HCT116 (cell line): ENCODE data around the gene EHD4. TPM values are rescaled to one million over a fixed set of nuclear protein-coding genes. Genes with fewer than 3 reads are reported as not detected.

Source experiments
- ATAC-seq: fragments of 200-7000 bp; cut with Tn5 transposase; 2 replicates; pipeline ENCODE4 v1.9.1; 2020; ENCODE audit warnings: mild to moderate bottlenecking, moderate library complexity
- BruUV-seq: library from RNA; stranded (reverse); fragments of 400-500 nt; replicated peaks from 2 replicates; lab custom pipeline; 2021; lab: Mats Ljungman, UMichigan
- CTCF ChIA-PET: fragments of 300-600 bp; sonication (Branson Sonifier 250); formaldehyde crosslinking; loops from one replicate; lab custom pipeline; 2021; ENCODE audit warnings: antibody characterized with exemption; lab: Charles Lee
- POLR2A ChIA-PET: fragments of 300-600, 350-600 bp; sonication (Branson Sonifier 250); formaldehyde crosslinking; loops from one replicate; lab custom pipeline; 2021; ENCODE audit warnings: antibody characterized with exemption; lab: Charles Lee
- RAD21 ChIA-PET, 2 experiments: fragments of 300-600 bp; sonication (Branson Sonifier 250); formaldehyde crosslinking; loops; one replicate each; lab custom pipeline; 2023; ENCODE audit warnings: low total read pairs in 2 of 2; ENCODE audit not compliant: uncharacterized antibody in 2 of 2, unreplicated experiment in 2 of 2, low non-redundant PET in 1 of 2; lab: Charles Lee
- DNase-seq: peaks from one replicate; pipeline ENCODE4 v3.0.0-alpha.2; 2010; ENCODE audit warnings: low read depth, low spot score
- H2AFZ ChIP-seq: fragments of 200-600 bp; shearing (Covaris generic), sonication (generic); 2 replicates; pipeline ENCODE4 v1.6.1; 2017; ENCODE audit warnings: low read depth, mixed run types, mixed read lengths, antibody characterized with exemption, low read length; ENCODE audit not compliant: poor library complexity, severe bottlenecking
- H3K27ac ChIP-seq: 2 replicates; pipeline ENCODE4 v1.5.1; 2012; ENCODE audit warnings: low read depth, low read length
- H3K27me3 ChIP-seq: fragments of 200-600 bp; sonication (generic); 2 replicates; pipeline ENCODE4 v1.6.1; 2016; ENCODE audit warnings: mixed run types, low read length, mixed read lengths; ENCODE audit not compliant: insufficient read depth
- H3K36me3 ChIP-seq, 2 experiments: fragments of 200-500 bp in 1 of 2; fragments of 200-600 bp in 1 of 2; sonication (Bioruptor generic) in 1 of 2; sonication (generic) in 1 of 2; 2 replicates each; pipeline versions ENCODE4 v1.5.1 to v1.6.1; 2014 to 2016; ENCODE audit warnings: low read length in 2 of 2, inconsistent platforms in 1 of 2, mixed read lengths in 1 of 2, mixed run types in 1 of 2; ENCODE audit not compliant: insufficient read depth in 2 of 2, control insufficient read depth in 1 of 2
- H3K4me1 ChIP-seq, 2 experiments: fragments of 200-600 bp in 1 of 2; sonication (generic) in 1 of 2; 2 replicates each; pipeline versions ENCODE4 v1.5.1 to v1.6.1; 2012 to 2017; ENCODE audit warnings: low read length in 2 of 2, inconsistent platforms in 1 of 2, mild to moderate bottlenecking in 1 of 2, mixed read lengths in 1 of 2, mixed run types in 1 of 2, moderate library complexity in 1 of 2; ENCODE audit not compliant: insufficient read depth in 2 of 2, control insufficient read depth in 1 of 2
- H3K4me2 ChIP-seq: fragments of 200-600 bp; sonication (generic); 2 replicates; pipeline ENCODE4 v1.6.1; 2017; ENCODE audit warnings: mixed run types, low read length, mixed read lengths
- H3K4me3 ChIP-seq, 2 experiments: fragments of 200-600 bp in 1 of 2; sonication (generic) in 1 of 2; replicated peaks in 1 of 2; 2 replicates each; pipeline ENCODE4 v1.5.1; 2011 to 2016; ENCODE audit warnings: low read length in 2 of 2, control low read depth in 1 of 2, low read depth in 1 of 2, mild to moderate bottlenecking in 1 of 2, mixed read lengths in 1 of 2, mixed run types in 1 of 2
- H3K79me2 ChIP-seq: fragments of 200-600 bp; sonication (generic); 2 replicates; pipeline ENCODE4 v1.6.1; 2017; ENCODE audit warnings: mild to moderate bottlenecking, mixed run types, low read length, moderate library complexity, mixed read lengths; ENCODE audit not compliant: insufficient read depth
- H3K9ac ChIP-seq: fragments of 200-600 bp; sonication (generic); 2 replicates; pipeline ENCODE4 v1.6.1; 2016; ENCODE audit warnings: low read length, mixed read lengths
- H3K9me2 ChIP-seq: fragments of 200-600 bp; sonication (generic), shearing (Covaris generic); 2 replicates; pipeline ENCODE4 v1.6.1; 2017; ENCODE audit warnings: mixed run types, mild to moderate bottlenecking, moderate library complexity; ENCODE audit not compliant: insufficient read depth
- H3K9me3 ChIP-seq, 2 experiments: fragments of 200-500 bp in 1 of 2; fragments of 200-600 bp in 1 of 2; sonication (Bioruptor generic) in 1 of 2; sonication (generic) in 1 of 2; 2 replicates each; pipeline ENCODE4 v1.6.1; 2014 to 2017; ENCODE audit warnings: low read length in 2 of 2, mixed read lengths in 2 of 2, inconsistent platforms in 1 of 2, low read depth in 1 of 2, mild to moderate bottlenecking in 1 of 2, mixed run types in 1 of 2, moderate library complexity in 1 of 2; ENCODE audit not compliant: control insufficient read depth in 1 of 2, insufficient read depth in 1 of 2
- H4K20me1 ChIP-seq: fragments of 200-600 bp; sonication (generic), shearing (Covaris generic); 2 replicates; pipeline ENCODE4 v1.6.1; 2017; ENCODE audit warnings: mixed run types, mild to moderate bottlenecking, moderate library complexity; ENCODE audit not compliant: insufficient read depth
- CBX3 ChIP-seq: IDR thresholded peaks from 2 replicates; pipeline ENCODE4 v1.6.1; 2012; ENCODE audit warnings: low read depth
- ELF1 ChIP-seq: IDR thresholded peaks from 2 replicates; pipeline ENCODE4 v1.6.1; 2012; ENCODE audit warnings: low read depth, borderline replicate concordance
- FOSL1 ChIP-seq: IDR thresholded peaks from 2 replicates; pipeline ENCODE4 v1.6.1; 2012; ENCODE audit warnings: low read depth
- JUND ChIP-seq: IDR thresholded peaks from 2 replicates; pipeline ENCODE4 v1.6.1; 2012
- POLR2A ChIP-seq: IDR thresholded peaks from 2 replicates; pipeline ENCODE4 v1.7.0; 2011; ENCODE audit warnings: borderline replicate concordance; ENCODE audit not compliant: insufficient read depth, insufficient read length; ENCODE audit errors: extremely low read depth
- POLR2AphosphoS5 ChIP-seq: IDR thresholded peaks from 2 replicates; pipeline ENCODE4 v1.6.1; 2011; ENCODE audit warnings: mild to moderate bottlenecking, low read depth, low read length, moderate library complexity
- SIN3A ChIP-seq: IDR thresholded peaks from 2 replicates; pipeline ENCODE4 v1.6.1; 2012; ENCODE audit warnings: low read depth
- SP1 ChIP-seq: IDR thresholded peaks from 2 replicates; pipeline ENCODE4 v1.6.1; 2012; ENCODE audit warnings: low read depth
- TCF7L2 ChIP-seq: IDR thresholded peaks from 2 replicates; pipeline ENCODE4 v1.7.0; 2011; ENCODE audit warnings: borderline replicate concordance, inconsistent platforms; ENCODE audit not compliant: insufficient read depth, insufficient read length; ENCODE audit errors: extremely low read depth
- ZFX ChIP-seq: fragments of 450-650 bp; IDR thresholded peaks from 2 replicates; pipeline ENCODE4 v1.6.1; 2017
- ZNF274 ChIP-seq: fragments of 200-500 bp; sonication (Bioruptor generic); IDR thresholded peaks from 2 replicates; pipeline ENCODE4 v1.6.1; 2014; ENCODE audit warnings: mild to moderate bottlenecking, low read depth, low read length, inconsistent platforms
- intact Hi-C: fragments of 100-400 bp; cut with micrococcal nuclease; formaldehyde crosslinking; loops from 2 replicates; pipeline ENCODE4 v1.10.0; 2022
- total RNA-seq: library from RNA; stranded (reverse); gene quantifications from one replicate; pipeline ENCODE4 v1.2.1, GENCODE V29; 2021; ENCODE audit not compliant: unreplicated experiment
- TF ChIP-seq, protein P1 (sequence below): IDR thresholded peaks from 2 replicates; pipeline ENCODE4 v1.6.1; 2012

EHD4 gene
- total RNA-seq, 1 experiment from 2014 or later: 28.0 TPM

DNA sequence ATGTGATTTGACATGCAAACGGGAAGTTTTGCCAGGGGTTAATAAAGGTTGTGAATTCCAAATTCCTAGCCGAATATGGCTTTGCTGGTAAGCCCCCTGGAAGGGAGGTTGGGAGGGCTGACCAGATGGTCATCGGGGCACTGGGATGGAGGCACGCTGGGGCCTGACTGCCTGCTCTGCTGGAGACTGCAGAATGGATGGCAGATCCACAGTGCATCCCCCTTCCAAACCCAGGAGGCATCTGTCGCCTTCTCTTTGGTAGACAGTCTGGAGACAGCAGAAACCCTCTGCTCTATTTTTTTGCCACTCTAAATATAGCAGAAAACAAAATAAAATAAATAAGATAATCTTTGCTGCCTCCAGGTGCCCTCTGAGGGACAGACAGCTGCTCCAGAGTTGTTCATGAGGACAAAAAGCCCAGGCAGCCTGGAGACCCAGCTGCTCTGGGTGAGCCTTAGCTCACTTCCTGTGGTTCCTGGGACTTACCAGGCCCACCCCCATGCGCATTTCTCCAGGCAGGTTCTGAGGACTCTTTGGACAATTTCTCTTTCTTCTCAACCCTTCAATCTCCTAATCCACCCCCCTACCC lies 72.4 kb downstream of the EHD4 start:
- BruUV-seq: TSS peak; percentile 35
- Histone ChIP-seq H4K20me1 (no peaks in the 10 kb centered on the region), H3K79me2 (no peaks in the 10 kb centered on the region), H3K27me3 (no peaks in the 10 kb centered on the region), H3K36me3 (peaks cover 3 to 6% of the 10 kb centered on the region in 2 experiments; a peak in 1 of 4 replicates), H3K4me1 (peaks cover 5% of the 10 kb centered on the region in 2 experiments), H3K9me3 (no peaks in the 10 kb centered on the region), H3K4me3 (no peak overlapping the region), H3K27ac (no peak overlapping the region), H3K4me2 (no peak overlapping the region), H3K9me2 (no peaks in the 10 kb centered on the region), H3K9ac (no peak overlapping the region), H2AFZ (no peak overlapping the region)
- intact Hi-C loops: loop anchor here (5.0 to 10.0 kb wide), 3 partner anchors 73 to 433 kb away; partner anchors contain the start of gene JMJD7
- ATAC-seq (no peak), DNase-seq (no peak)
- ChIA-PET POLR2A (no interaction called here), RAD21 (no interaction called here), CTCF (no interaction called here)
- TF ChIP-seq FOSL1 (no peak), JUND (no peak), ELF1 (no peak), ZFX (no peak), ZNF274 (no peak), POLR2A (no peak), TCF7L2 (no peak), POLR2AphosphoS5 (no peak), CBX3 (no peak), SP1 (no peak)

DNA sequence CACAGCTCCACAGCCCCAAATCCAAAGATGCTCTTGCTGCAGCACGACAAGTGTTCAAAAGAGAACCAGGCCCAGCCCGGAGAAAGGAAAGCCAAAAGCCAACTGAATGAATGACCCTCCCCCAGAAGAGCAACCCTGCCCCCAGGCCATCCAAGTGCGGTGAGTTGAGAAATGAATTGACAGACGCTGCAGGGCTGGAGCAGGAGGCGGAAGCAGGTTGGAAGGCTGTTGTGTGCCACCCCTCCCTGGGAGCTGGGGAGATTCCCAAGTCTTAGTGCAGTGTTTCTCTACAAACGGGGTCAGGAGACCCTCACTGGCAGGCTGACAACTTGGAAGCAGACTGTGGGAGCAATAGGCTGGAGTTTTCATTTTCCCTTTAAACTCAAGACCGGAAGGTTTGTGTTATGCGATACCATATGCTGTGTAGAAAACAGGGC lies 75.0 kb downstream of the EHD4 start:
- Histone ChIP-seq H3K9me3 (no peaks in the 10 kb centered on the region), H3K27ac (no peak overlapping the region), H3K4me1 (peaks cover 27 to 30% of the 10 kb centered on the region in 2 experiments), H3K4me2 (no peak overlapping the region), H3K4me3 (no peak overlapping the region), H3K36me3 (peaks cover 3 to 6% of the 10 kb centered on the region in 2 experiments; a peak in 1 of 4 replicates), H3K9me2 (no peaks in the 10 kb centered on the region), H2AFZ (no peak overlapping the region), H4K20me1 (no peaks in the 10 kb centered on the region), H3K9ac (no peak overlapping the region), H3K27me3 (no peaks in the 10 kb centered on the region), H3K79me2 (no peaks in the 10 kb centered on the region)
- CTCF ChIA-PET: no interaction called here
- DNase-seq: no peak
- ATAC-seq: no peak
- POLR2A ChIA-PET: no interaction called here
- intact Hi-C loops: no loop called here
- TF ChIP-seq, protein P1, sequence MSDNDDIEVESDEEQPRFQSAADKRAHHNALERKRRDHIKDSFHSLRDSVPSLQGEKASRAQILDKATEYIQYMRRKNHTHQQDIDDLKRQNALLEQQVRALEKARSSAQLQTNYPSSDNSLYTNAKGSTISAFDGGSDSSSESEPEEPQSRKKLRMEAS: no peak
- TF ChIP-seq SIN3A: no peak
- RAD21 ChIA-PET: no interaction called here
- no TSS peak for BruUV-seq
